Sciatic nerve (tissue), 2 donors: ENCODE measurements around the gene OSM. TPM values are rescaled to one million over a fixed set of nuclear protein-coding genes. Genes with fewer than 3 reads are reported as not detected.

Experiments used
- ATAC-seq: fragments of 200-7000 bp; cut with Tn5 transposase; one replicate; pipeline ENCODE4 v1.9.1; 2020; ENCODE audit warnings: mild to moderate bottlenecking, moderate library complexity
- DNase-seq: peaks from one replicate; pipeline ENCODE4 v3.0.0-alpha.2; 2020; ENCODE audit warnings: low spot score
- intact Hi-C: fragments of 100-400 bp; cut with DNase I; formaldehyde crosslinking; loops from one replicate; pipeline ENCODE4 v1.14.2; 2022
- total RNA-seq: library from RNA; stranded (reverse); fragmentation: NEBNext Ultra II Directional; extraction: Animal tissue kit (Norgen Biotek cat#: 25700); gene quantifications from one replicate; pipeline ENCODE4 v1.2.1, GENCODE V29; 2021
- donor health status: DM: no; HTN: no; CAD: no.
- donor health status: DM: no; HTN: no; CAD: no.

The OSM gene
- total RNA-seq = 6.4 TPM

- DNase-seq (peak; percentile 79), ATAC-seq (peak; percentile 41)
- intact Hi-C loops = no loop called here
Observed at GRCh38 chr22:30266445-30267381, at the start of gene OSM. Gene OSM, minus strand, starts transcription at chr22:30266851. Its CDS starts 52 bp downstream, at chr22:30266799.

GRCh38 chr22:30315962-30316576 lies 49.4 kb upstream of the OSM start:
- ATAC-seq (no peak), DNase-seq (no peak)
- intact Hi-C loops = no loop called here

GRCh38 chr22:30314915-30315314 lies 48.3 kb upstream of the OSM start:
- ATAC-seq = no peak
- DNase-seq = no peak
- intact Hi-C loops = no loop called here

GRCh38 chr22:30313527-30314363 lies 47.1 kb upstream of the OSM start:
- ATAC-seq (no peak), DNase-seq (no peak)
- intact Hi-C loops = no loop called here

- intact Hi-C loops = no loop called here
- DNase-seq = no peak
- ATAC-seq = no peak
Observed at GRCh38 chr22:30312053-30312452, 45.4 kb upstream of the OSM start.

DNA sequence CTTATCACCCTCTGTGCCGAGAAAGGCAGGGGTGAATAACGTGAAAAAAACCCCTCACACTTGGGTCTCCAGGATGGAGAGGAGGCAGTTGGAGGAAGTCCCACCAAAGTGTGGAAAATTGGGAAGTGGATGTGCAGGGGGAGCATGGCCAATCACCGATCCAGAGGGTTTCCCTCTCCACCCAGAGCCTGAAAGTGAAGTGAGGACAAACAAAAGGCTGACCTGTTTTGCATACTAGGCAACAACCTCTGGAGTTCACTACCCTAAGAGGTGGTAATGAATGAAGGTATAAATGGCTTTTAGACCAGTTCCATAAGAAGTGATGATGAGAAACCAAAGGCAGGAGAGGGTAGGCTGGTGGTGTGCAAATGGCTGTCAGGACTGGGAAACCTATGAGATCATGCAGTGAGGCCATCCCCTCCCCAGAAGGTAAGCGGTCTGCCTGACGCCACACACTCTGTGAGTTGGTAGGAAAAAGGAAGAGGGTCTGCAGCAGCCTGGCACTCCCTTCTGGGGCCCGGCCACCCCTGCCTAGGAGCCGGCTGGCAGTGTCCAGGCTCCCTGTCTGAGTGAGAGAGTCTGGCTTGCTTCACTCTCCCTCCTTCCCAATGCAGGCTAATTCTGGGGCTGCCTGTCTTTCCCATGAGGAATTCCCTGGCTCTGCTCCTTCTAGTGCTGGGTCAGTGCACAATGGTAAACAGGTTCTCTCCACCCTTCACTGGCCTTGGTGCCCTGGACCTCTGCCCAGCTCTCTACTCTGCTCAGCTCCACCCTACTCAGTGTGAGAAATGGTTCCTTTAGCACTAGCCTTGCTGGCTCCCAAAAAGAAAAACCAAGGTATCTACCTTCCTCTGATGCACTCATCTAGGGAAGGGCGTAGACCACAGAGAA lies 44.5 kb upstream of the OSM start:
- DNase-seq (peak; percentile 77), ATAC-seq (peak; percentile 85)
- intact Hi-C loops = no loop called here

- DNase-seq = no peak
- ATAC-seq = peak; percentile 46
- intact Hi-C loops = no loop called here
Observed at GRCh38 chr22:30309951-30310741, 43.5 kb upstream of the OSM start.

DNA sequence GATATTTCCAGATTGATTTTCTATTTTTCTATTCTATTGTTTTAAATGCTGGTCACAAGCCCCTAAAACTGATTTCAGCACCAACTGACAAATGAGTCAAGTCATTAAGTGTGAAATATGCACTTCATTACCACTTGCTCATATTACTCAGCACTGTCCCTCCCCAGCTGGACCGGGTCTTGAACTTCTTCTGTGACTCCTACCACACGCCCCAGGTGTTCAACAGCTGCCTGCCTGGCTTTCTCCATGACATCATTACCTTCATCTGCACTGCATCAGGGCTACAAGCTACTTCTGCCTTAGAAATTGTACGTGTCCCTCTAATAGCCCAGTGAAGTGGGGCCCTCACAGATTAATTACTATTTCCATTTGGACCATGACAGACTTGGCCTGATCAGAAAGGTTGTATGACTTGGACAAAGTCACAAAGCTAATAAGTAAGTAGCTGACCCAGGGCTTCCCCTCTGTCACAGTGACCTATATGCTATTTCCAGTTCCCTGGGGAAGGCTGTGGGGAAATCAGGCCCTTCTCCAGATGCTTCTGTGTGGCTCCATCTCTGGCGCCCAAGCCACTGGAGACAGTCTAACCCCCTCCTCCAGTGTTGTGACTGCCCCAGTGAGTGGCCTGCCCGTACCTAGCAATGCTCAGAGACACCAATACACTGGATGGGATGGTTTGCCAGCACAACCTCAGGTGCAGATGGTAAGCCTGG lies 42.0 kb upstream of the OSM start:
- ATAC-seq (no peak), DNase-seq (no peak)
- intact Hi-C loops = no loop called here

- intact Hi-C loops = no loop called here
- no peak for DNase-seq
- no peak for ATAC-seq
Observed at GRCh38 chr22:30308093-30308492, 41.4 kb upstream of the OSM start.

GRCh38 chr22:30307041-30307574 lies 40.5 kb upstream of the OSM start:
- no peak for DNase-seq
- intact Hi-C loops = no loop called here
- no peak for ATAC-seq

- intact Hi-C loops = no loop called here
Observed at GRCh38 chr22:30306627-30307011, 40.0 kb upstream of the OSM start.

DNA sequence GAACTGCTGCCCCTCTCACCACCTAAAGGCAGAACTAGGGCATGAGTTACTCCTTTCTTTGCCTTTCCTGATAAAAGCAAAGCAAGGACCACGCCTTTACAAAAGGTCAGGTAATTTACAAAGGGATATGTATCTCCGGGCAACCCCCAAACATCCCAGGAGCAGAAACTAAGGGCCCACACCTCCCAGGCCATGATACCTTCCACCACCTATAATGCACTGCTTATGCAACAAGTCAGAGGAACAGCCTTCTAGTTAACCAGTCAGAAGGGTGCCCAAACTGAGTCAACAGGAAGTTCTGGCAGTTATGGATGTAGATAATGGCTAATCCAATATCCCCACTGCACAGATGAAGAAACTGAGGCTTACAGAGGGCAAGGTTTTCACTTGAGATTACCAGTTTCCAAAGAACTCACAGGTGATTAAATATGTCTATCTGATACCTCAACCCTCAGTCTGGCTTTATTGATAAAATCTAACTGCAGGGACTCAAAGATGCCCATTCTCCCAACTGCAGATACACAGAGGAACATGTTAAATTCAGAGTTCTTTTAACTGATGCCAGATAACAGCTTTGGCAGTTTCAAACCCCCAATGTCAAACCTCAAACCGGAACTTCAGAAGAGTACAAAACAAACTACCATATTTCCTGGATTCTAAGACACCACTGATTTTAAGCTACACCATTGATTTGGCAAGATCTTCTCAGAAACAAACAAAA lies 39.4 kb upstream of the OSM start:
- no peak for ATAC-seq
- no peak for DNase-seq
- intact Hi-C loops = no loop called here

More at GRCh38 chr22:30306627-30307011, 40.0 kb upstream of the OSM start:
- ATAC-seq (no peak), DNase-seq (no peak)

GRCh38 chr22:30305519-30305905 lies 38.9 kb upstream of the OSM start:
- intact Hi-C loops = no loop called here
- ATAC-seq = peak; percentile 84
- DNase-seq = peak; percentile 73

- DNase-seq (no peak), ATAC-seq (no peak)
- intact Hi-C loops = no loop called here
Observed at GRCh38 chr22:30304495-30305244, 38.0 kb upstream of the OSM start.

DNA sequence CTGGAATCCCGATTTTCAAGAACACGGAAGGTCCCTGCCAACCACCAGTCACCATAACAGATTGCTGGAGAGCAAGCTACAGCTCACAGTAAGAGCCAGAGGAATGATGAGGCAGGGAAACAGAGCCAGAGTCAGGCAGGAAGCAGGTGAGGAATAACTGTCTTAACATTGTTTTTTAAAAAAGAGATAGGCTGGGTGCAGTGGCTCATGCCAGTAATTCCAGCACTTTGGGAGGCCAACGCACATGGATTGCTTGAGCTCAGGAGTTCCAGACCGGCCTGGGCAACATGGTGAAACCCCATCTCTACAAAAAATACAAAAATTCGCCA lies 36.1 kb upstream of the OSM start:
- intact Hi-C loops = no loop called here
- ATAC-seq (no peak), DNase-seq (no peak)
